HTERT RPE-1 (cell line): ENCODE measurements around the gene KRTAP5-7.
"Not testable (repeated sequence)": the region's sequence is repeated elsewhere in the genome, so short reads cannot be mapped to it uniquely, and the experiment has no call there.

ENCODE experiments used
- in situ Hi-C: fragments of 300-500 bp; cut with MboI; formaldehyde crosslinking; loops from 4 replicates; pipeline ENCODE4 v1.14.3; 2020; ENCODE audit warnings: low sequenced_read_pairs

Gene KRTAP5-7

GRCh38 chr11:71532036-71532610 is 5.1 kb downstream of the KRTAP5-7 start:
- in situ Hi-C loops: no loop called here

- in situ Hi-C loops: not testable (repeated sequence)
Measured at GRCh38 chr11:71534711-71535608, 7.9 kb downstream of the KRTAP5-7 start.

- in situ Hi-C loops: no loop called here
Measured at GRCh38 chr11:71535825-71536224, 8.8 kb downstream of the KRTAP5-7 start.

GRCh38 chr11:71537537-71537936 is 10.5 kb downstream of the KRTAP5-7 start:
- in situ Hi-C loops: no loop called here

- in situ Hi-C loops: not testable (repeated sequence)
Measured at GRCh38 chr11:71537977-71538665, 11.1 kb downstream of the KRTAP5-7 start, which contains the start of gene KRTAP5-8. Gene KRTAP5-8, plus strand, starts transcription at chr11:71538025. Its CDS starts 31 bp downstream, at chr11:71538056.

- in situ Hi-C loops: no loop called here
Measured at GRCh38 chr11:71538666-71538990, 11.6 kb downstream of the KRTAP5-7 start.

- in situ Hi-C loops: no loop called here
Measured at GRCh38 chr11:71539017-71539416, 11.9 kb downstream of the KRTAP5-7 start.

- in situ Hi-C loops: not testable (repeated sequence)
Measured at GRCh38 chr11:71539971-71540370, 12.9 kb downstream of the KRTAP5-7 start.

GRCh38 chr11:71540521-71541304 is 13.6 kb downstream of the KRTAP5-7 start:
- in situ Hi-C loops: not testable (repeated sequence)

- in situ Hi-C loops: no loop called here
Measured at GRCh38 chr11:71542382-71542781, 15.3 kb downstream of the KRTAP5-7 start.

- in situ Hi-C loops: no loop called here
Measured at GRCh38 chr11:71542879-71543777, 16.1 kb downstream of the KRTAP5-7 start.

GRCh38 chr11:71543866-71544265 is 16.8 kb downstream of the KRTAP5-7 start:
- in situ Hi-C loops: no loop called here

- in situ Hi-C loops: no loop called here
Measured at GRCh38 chr11:71544525-71545214, 17.6 kb downstream of the KRTAP5-7 start.

GRCh38 chr11:71545405-71545966 is 18.4 kb downstream of the KRTAP5-7 start:
- in situ Hi-C loops: no loop called here

GRCh38 chr11:71548120-71548519 is 21.1 kb downstream of the KRTAP5-7 start, which contains the start of gene KRTAP5-9:
Gene KRTAP5-9, plus strand, starts transcription at chr11:71548420. Its CDS starts 238 bp downstream, at chr11:71548658.
- in situ Hi-C loops: no loop called here

- in situ Hi-C loops: no loop called here
Measured at GRCh38 chr11:71548716-71549151, 21.7 kb downstream of the KRTAP5-7 start.

- in situ Hi-C loops: no loop called here
Measured at GRCh38 chr11:71551711-71552110, 24.6 kb downstream of the KRTAP5-7 start.

GRCh38 chr11:71554996-71555395 is 27.9 kb downstream of the KRTAP5-7 start:
- in situ Hi-C loops: no loop called here

GRCh38 chr11:71555508-71555907 is 28.4 kb downstream of the KRTAP5-7 start:
- in situ Hi-C loops: no loop called here
